Subcutaneous abdominal adipose tissue (tissue), 5 donors: Measurements from ENCODE around the gene TMEM255A.

ENCODE experiments used
- H3K27ac ChIP-seq: one replicate; pipeline ENCODE4 v1.7.0; 2013; ENCODE audit warnings: low read depth, mild to moderate bottlenecking, inconsistent platforms, low read length, moderate library complexity
- H3K27me3 ChIP-seq, 5 donors: one replicate each; pipeline ENCODE4 v1.7.0; 2013; ENCODE audit warnings: low read length in 5 of 5, inconsistent platforms in 1 of 5; ENCODE audit not compliant: control insufficient read depth in 5 of 5, insufficient read depth in 4 of 5
- H3K36me3 ChIP-seq, 5 donors: one replicate each; pipeline ENCODE4 v1.7.0; 2013; ENCODE audit warnings: low read length in 5 of 5; ENCODE audit not compliant: control insufficient read depth in 5 of 5, insufficient read depth in 5 of 5
- H3K4me1 ChIP-seq, 5 donors: one replicate each; pipeline ENCODE4 v1.7.0; 2013; ENCODE audit warnings: low read length in 5 of 5, mild to moderate bottlenecking in 3 of 5, moderate library complexity in 1 of 5; ENCODE audit not compliant: control insufficient read depth in 5 of 5, insufficient read depth in 5 of 5
- H3K4me3 ChIP-seq, 5 donors: one replicate each; pipeline ENCODE4 v1.7.0; 2013; ENCODE audit warnings: low read length in 5 of 5, low read depth in 1 of 5
- H3K9ac ChIP-seq, 5 donors: one replicate each; pipeline ENCODE4 v1.7.0; 2013; ENCODE audit warnings: low read length in 5 of 5, mild to moderate bottlenecking in 4 of 5, moderate library complexity in 3 of 5
- H3K9me3 ChIP-seq, 5 donors: one replicate each; pipeline ENCODE4 v1.7.0; 2013; ENCODE audit warnings: low read length in 5 of 5; ENCODE audit not compliant: control insufficient read depth in 5 of 5
- donor health status: healthy.
- donor health status: healthy.
- donor health status: healthy.
- donor health status: healthy.
- donor health status: healthy.

TMEM255A gene

DNA sequence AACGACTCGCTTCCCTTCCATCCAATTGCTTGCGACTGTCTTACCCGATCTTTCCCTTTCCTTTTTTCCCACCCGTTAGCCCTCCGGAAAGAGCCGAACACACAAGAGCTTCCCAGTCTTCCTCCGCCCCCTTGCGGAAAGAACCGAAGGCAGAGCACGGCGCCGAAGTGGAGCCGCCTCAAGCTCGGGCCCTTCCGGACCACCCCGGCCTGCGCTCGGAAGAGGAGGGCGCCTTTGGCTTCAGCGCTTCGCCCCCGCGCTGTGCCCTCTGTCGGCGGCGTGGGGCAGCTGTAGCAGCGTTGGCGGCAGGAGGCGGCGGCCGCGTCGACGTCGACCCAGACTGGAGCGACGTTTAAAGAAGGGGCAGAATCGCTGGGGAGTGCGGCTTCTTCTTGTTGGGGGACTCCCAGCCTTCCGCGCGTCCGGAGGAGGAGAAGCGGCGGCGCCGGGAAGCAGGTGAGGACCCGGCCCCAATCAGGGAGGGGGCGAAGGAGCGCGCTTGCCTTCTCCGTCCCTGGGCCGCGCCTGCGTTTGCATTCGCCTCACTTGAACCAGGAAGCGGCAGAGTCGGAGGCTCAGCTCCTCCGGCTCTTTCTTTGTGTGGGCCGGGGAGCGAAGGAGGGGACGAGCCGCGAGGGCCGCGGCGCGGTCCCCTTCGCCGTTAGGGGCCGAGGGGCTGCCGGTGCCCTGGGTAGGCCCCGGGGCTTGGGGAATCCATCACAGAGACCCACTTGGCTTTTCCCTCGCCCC lies 60.6 kb downstream of the TMEM255A start, which contains the start of gene ZBTB33:
Gene ZBTB33 (plus strand): TSS at position 291 of the 750 bp plus-strand sequence. CDS start 2,604 bp downstream, outside the sequence.
- H3K4me1 ChIP-seq = peaks cover 2 to 12% (median 4%) of the 10 kb centered on the region in 5 donors
- H3K27me3 ChIP-seq = peaks cover 0 to 6% (median 3%) of the 10 kb centered on the region in 5 donors
- H3K27ac ChIP-seq = peak within 1 kb of the TSS; percentile 74
- H3K9me3 ChIP-seq = no peaks in the 10 kb centered on the region
- H3K36me3 ChIP-seq = peaks cover 0 to 16% (median 14%) of the 10 kb centered on the region in 5 donors
- peak within 1 kb of the TSS; percentile 48 to 86 (median 86) for H3K9ac ChIP-seq
- peak within 1 kb of the TSS; percentile 72 to 88 (median 77) for H3K4me3 ChIP-seq

DNA sequence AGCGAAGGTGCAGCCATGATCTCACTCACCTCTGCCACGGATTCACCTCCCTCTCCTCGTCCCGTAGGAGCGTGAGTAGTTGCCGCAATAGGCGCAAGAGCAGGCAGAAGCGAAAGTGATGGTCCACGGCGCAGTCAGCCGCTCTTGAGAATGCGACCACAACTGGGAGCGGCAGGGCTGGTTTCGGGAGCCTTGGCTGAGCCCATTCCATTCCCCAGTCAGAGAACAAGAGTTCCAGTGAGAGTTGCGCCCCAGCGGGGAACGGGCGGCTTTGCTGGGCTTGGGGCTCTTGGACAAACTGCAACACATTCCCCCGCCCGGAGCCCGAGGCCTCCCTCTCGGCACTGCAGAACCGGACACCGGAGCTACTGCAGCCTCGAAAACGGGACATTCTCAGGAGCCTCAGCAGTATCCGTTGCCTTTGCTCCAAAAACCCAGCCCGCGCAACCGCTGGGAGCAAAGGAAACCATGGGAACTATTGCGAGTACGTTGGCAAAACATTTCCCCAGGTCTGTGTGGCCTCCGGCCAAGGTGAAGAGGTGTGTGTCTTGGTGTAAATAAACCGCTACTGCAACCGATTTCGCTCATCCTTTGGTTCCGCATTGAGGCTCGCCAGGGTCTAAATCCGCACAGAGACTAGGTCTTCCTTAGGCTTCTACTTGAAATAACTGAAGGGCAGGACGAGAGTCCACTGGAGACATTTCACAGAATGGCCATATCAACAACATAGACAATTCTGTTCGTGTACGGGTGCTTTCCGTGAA lies 66.3 kb downstream of the TMEM255A start:
- Histone ChIP-seq H3K4me1 (peaks cover under 1 to 15% (median 5%) of the 10 kb centered on the region in 5 donors), H3K9me3 (peaks cover 0 to 6% (median 0%) of the 10 kb centered on the region in 5 donors), H3K27ac (peak overlapping the region; percentile 86), H3K4me3 (peak overlapping the region; percentile 66 to 93 (median 69)), H3K27me3 (peaks cover 0 to 8% (median 2%) of the 10 kb centered on the region in 5 donors), H3K36me3 (no peaks in the 10 kb centered on the region), H3K9ac (peak overlapping the region in 4 of 5 donors; percentile 14 to 87 (median 70))

DNA sequence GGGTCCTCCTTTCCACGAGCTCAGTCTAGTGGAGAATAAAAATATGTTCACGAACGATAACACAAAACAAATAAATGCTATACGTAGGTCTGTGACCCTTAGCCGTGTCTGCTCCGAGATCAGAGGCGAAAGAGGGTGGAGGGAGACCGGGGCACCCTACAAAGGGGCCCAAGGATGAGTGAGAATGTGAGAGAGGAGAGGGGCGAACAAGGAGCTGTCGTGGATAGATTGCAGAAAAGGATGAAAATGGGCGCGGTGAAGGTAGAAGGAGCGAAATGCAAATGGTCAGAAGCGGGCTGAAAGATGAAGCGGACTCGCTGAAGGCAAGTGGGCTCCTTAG lies 66.9 kb downstream of the TMEM255A start:
- Histone ChIP-seq H3K9ac (peak overlapping the region in 4 of 5 donors; percentile 14 to 87 (median 70)), H3K27me3 (peaks cover 0 to 8% (median 2%) of the 10 kb centered on the region in 5 donors), H3K9me3 (peaks cover 0 to 6% (median 0%) of the 10 kb centered on the region in 5 donors), H3K4me3 (peak overlapping the region; percentile 66 to 93 (median 69)), H3K4me1 (peaks cover 0 to 15% (median 5%) of the 10 kb centered on the region in 5 donors), H3K27ac (peak overlapping the region; percentile 86), H3K36me3 (no peaks in the 10 kb centered on the region)

DNA sequence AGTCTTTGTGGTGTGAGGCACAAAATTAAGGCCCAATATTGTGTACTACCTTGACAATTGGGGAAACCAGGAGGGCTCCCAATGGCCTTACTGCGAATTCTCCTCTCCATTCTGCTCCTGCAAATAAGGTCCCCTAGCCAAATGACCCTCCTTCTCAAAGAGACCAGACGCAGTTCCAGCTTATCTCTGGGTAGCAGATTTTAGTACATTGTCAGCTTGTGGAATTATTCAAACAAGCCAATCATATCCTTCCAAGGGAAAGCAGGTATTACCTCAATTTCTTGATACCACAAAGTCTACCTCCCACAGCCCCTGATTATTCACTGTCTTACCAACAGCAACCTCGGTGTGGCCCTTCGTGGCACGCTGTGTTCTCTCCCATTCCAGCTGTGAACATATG lies 68.4 kb downstream of the TMEM255A start:
- Histone ChIP-seq H3K27ac (no peak overlapping the region), H3K4me1 (peaks cover 0 to 15% (median 5%) of the 10 kb centered on the region in 5 donors), H3K36me3 (peaks cover 0 to 3% (median 3%) of the 10 kb centered on the region in 5 donors), H3K27me3 (peaks cover 0 to 8% (median 2%) of the 10 kb centered on the region in 5 donors), H3K4me3 (no peak overlapping the region), H3K9ac (peak overlapping the region in 1 of 5 donors; percentile 24), H3K9me3 (peaks cover 0 to 6% (median 0%) of the 10 kb centered on the region in 5 donors)

DNA sequence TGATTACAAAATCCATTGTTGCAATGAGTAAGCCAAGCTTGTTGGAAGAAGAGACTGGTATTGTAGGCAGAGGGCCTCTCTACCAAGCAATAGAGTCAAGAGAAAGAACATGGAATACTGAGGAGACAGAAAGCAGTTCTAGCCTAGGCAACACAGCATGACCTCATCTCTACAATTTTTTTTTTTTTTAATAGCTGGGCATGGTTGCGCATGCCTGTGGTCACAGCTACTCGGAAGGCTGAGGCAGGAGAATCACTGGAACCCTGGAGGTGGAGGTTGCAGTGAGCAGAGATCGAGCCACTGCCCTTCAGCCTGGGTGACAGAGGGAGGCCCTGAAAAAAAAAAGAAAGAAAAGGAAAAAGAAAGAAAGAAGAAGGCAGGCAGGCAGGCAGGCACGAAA lies 72.3 kb downstream of the TMEM255A start:
- peaks cover 0 to 10% (median 5%) of the 10 kb centered on the region in 5 donors for H3K4me1 ChIP-seq
- no peaks in the 10 kb centered on the region for H3K9me3 ChIP-seq
- H3K4me3 ChIP-seq = no peak overlapping the region
- peaks cover 0 to 3% (median 3%) of the 10 kb centered on the region in 5 donors for H3K36me3 ChIP-seq
- H3K27me3 ChIP-seq = peaks cover 0 to 6% (median 0%) of the 10 kb centered on the region in 5 donors
- H3K9ac ChIP-seq = no peak overlapping the region
- no peak overlapping the region for H3K27ac ChIP-seq

DNA sequence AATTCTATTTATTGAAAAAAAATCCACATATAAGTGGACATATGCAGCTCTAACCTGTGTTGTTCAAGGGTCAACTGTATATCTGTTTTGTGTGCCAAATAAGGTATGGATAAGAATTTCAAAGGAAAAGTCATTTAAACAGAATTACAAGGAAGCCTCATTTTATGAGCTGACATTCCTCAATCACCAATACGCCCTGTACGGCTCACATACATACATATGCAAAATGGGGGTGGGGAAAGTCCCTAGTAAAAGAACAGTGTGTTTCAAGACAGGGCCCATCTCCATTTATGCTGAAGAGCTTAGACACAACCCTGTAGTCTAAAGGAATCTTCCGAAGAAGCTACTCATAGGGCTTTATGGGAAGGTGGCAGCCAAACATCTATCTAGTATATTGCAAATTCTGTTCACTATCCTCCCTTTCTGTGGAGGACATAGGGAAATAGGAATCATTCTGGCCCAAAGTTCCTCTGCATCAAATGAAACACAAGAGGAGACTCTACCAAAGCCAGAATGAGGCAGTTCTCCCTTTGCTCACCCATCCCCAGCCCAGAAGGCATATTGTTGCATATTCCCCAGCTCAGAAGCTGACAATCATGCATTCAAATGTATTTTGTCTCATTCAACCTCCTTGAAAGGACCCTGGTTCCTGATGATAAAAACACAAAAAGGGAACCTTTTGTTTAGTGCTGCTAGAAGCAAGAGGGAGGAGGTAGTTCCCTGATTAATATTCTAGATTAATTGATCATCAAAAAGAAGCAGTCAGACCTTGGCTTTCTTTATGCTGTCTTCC lies 74.4 kb downstream of the TMEM255A start:
- peaks cover 0 to 2% (median 0%) of the 10 kb centered on the region in 5 donors for H3K9me3 ChIP-seq
- no peaks in the 10 kb centered on the region for H3K4me1 ChIP-seq
- H3K27ac ChIP-seq = no peak overlapping the region
- H3K36me3 ChIP-seq = peaks cover 0 to 3% (median 3%) of the 10 kb centered on the region in 5 donors
- H3K27me3 ChIP-seq = peaks cover 0 to 4% (median 0%) of the 10 kb centered on the region in 5 donors
- no peak overlapping the region for H3K4me3 ChIP-seq
- no peak overlapping the region for H3K9ac ChIP-seq

DNA sequence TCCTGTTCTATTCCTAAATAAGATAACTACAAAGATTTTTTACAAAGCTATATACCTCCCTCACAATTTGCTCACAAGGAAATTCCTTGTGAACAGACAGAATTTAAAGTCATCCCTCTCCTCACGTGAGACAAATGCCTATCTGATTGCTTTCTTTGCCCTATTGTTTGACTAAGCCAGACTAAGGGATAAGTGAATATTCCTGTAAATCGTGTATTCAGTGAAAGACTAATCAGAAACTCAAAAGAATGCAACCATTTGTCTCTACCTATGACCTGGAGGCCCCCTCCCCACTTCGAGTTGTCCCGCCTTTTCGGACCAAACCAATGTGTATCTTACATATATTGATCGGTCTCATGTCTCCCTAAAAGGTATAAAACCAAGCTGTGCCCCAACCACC lies 76.0 kb downstream of the TMEM255A start:
- Histone ChIP-seq H3K4me1 (no peaks in the 10 kb centered on the region), H3K9ac (no peak overlapping the region), H3K36me3 (peaks cover 0 to 3% (median 3%) of the 10 kb centered on the region in 5 donors), H3K27me3 (peaks cover 0 to 4% (median 0%) of the 10 kb centered on the region in 5 donors), H3K4me3 (no peak overlapping the region), H3K9me3 (peaks cover 0 to 2% (median 0%) of the 10 kb centered on the region in 5 donors), H3K27ac (no peak overlapping the region)

DNA sequence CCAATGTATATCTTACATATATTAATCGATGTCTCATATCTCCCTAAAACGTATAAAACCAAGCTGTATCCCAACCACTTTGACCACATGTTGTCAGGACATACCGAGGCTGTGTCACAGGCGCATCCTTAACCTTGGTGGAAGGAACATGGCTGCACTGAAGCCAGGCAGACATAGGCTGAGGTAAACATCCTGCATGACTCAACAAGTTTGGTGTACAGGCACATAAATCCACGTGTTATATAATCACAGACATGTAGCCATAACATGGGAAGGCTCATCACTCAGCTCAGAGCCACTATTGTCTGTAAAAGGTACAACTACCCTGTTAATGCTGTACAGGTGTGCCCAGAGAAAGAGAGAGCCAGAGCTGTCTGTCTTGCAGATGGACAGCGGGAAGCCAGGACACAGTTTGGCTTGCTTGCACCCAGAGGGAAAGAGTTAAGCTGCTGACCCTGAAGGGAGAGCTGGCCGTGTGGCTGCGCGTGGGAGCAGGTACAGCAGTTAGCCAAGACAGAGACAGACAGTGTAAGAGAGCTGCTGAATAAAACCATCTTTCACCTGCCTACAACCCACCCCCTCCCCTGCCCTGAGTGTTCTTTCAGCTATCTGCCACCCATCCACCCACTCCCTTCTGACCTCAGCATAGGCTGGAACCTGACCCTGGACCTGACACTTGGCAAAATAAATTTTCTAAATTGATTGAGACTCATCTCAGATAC lies 82.9 kb downstream of the TMEM255A start:
- peaks cover 0 to 6% (median 4%) of the 10 kb centered on the region in 5 donors for H3K4me1 ChIP-seq
- H3K27ac ChIP-seq = no peak overlapping the region
- H3K9me3 ChIP-seq = peaks cover 0 to 2% (median 0%) of the 10 kb centered on the region in 5 donors
- no peaks in the 10 kb centered on the region for H3K36me3 ChIP-seq
- peaks cover 0 to 7% (median 0%) of the 10 kb centered on the region in 5 donors for H3K27me3 ChIP-seq
- no peak overlapping the region for H3K4me3 ChIP-seq
- H3K9ac ChIP-seq = no peak overlapping the region

DNA sequence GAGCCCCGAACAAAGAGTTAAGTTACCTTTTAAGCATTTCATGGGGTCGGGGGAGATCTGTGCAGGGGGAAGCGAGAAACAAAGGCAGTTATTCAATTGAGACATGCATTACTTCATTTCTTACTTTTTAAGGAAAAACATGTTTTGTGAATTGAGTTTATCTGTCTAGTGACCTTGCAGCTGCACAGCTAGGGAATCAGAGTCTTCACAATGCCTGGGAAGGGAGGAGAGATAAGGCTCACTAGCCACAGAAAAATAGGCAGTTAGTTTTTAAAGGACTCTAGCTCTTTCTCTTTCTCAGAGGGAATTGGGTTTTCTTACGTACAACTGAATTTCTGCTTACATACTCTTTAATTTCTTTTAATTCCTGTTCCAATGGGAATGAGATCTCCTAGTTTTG lies 86.9 kb downstream of the TMEM255A start:
- H3K9me3 ChIP-seq = no peaks in the 10 kb centered on the region
- H3K9ac ChIP-seq = no peak overlapping the region
- no peak overlapping the region for H3K27ac ChIP-seq
- peaks cover 0 to 4% (median 0%) of the 10 kb centered on the region in 5 donors for H3K36me3 ChIP-seq
- no peak overlapping the region for H3K4me3 ChIP-seq
- H3K27me3 ChIP-seq = peaks cover 0 to 6% (median 0%) of the 10 kb centered on the region in 5 donors
- peaks cover 0 to 6% (median 0%) of the 10 kb centered on the region in 5 donors for H3K4me1 ChIP-seq
